LNCAP (cell line): ENCODE data around the gene TSR3.

ENCODE experiments used
- CTCF ChIP-seq: fragments of 450-650 bp; IDR thresholded peaks from 2 replicates; pipeline ENCODE4 v1.5.1; 2017; ENCODE audit warnings: mild to moderate bottlenecking

The TSR3 gene

DNA sequence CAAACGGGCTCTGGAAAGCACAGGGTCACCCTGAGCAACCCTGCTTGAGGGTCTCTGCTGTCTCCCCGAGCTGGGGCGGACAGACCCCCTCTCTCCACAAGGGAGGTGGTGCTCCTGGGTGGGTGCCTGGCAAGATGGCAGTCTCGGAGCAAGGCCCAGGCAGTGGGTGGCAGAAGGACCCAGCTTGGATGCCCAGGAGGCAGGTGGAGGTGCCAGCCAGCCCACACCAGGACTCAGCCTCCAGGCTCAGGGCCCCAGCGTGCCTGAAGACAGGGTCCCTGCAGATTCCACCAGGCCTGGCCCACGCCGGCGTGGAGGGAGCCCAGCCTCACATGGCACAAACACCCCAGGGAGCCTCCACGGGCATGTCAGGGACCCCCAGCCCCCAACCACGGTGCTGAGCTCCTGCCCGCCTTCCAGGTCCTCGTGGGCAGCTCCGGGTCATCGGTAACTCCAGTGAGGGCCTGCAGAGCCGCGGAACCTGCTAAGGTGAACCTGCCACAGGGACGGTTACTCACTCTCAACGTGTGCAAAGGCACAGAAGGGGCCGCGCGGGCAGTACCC, 42.0 kb upstream of the TSR3 start:
- TF ChIP-seq CTCF: no peak

DNA sequence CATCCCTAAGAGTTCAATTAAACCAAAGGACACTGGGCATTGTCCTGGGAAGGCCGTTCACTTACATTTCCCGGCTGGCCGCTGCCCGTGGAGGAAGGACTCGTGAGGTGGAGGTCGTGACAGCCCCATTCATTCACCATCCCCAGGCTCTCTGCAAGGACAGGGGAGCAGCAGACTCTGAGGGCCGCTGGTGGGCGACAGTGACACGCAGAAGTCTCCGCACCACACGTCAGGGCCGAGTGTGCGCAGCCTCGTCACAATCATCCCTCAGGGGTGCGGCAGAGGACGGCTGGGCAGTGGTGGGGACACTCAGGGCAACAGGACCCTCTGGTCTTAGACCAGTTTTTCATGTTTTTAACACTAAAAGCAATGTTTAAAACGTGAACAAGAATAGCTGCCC, 41.1 kb upstream of the TSR3 start:
- no peak for TF ChIP-seq CTCF

GRCh38 chr16:1390239-1390779, 38.6 kb upstream of the TSR3 start:
- no peak for TF ChIP-seq CTCF

GRCh38 chr16:1389762-1390161, 38.1 kb upstream of the TSR3 start:
- no peak for TF ChIP-seq CTCF

DNA sequence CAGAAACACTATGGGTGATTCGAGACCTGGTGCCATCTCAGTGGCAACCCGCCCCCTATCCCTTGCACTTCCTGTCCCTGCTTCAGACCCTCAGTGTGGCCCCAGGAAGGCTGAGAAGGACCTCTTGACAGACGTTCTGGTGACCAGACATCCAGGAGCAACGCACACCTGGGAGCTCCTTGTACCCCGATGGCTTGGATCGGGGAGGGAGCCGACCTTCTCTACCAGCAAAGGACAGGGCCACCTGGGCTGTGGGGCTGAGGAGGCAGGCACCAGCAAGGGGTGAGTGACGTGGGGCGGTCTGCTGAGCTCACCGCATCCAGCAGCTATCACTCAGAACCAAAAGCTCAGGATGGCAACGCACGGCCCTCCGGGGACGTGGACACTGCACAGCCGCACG, 35.7 kb upstream of the TSR3 start:
- no peak for TF ChIP-seq CTCF

DNA sequence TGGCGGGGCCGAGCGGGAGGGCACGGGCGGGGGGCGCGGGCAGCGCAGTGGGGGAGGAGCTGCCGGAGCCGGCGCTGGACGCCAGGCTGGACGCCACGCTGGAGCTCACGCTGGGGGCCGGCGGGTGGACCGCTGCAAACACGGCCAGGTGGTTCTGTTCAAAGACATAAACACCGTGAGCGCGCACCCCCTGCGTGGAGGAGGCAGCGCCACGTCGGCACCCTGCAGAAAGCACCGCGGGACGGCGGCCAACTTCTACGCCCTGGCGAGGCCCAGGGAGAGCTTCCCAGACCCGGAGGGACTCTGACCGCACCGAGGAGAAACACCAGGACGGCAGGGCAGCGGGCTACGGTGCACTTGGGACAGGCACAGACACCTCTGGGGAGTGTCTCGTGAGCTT, 33.6 kb upstream of the TSR3 start:
- no peak for TF ChIP-seq CTCF

GRCh38 chr16:1383556-1383955, 31.9 kb upstream of the TSR3 start:
- no peak for TF ChIP-seq CTCF
